SK-N-SH (cell line): ENCODE measurements around the gene EIF4E1B. TPM values are rescaled to one million over a fixed set of nuclear protein-coding genes. Genes with fewer than 3 reads are reported as not detected.

Experiments used
- CTCF ChIA-PET: fragments of 300-600, 350-600 bp; formaldehyde crosslinking; extraction: SDS; loops from one replicate; lab custom pipeline; 2021; lab: Yijun Ruan, JAX
- POLR2A ChIA-PET: fragments of 350-600 bp; sonication (Branson Sonifier 250); formaldehyde crosslinking; extraction: SDS; loops from one replicate; lab custom pipeline; 2020; ENCODE audit warnings: antibody characterized with exemption, inconsistent platforms; lab: Yijun Ruan, JAX
- DNase-seq: peaks from one replicate; pipeline ENCODE4 v3.0.0; 2012
- H2AFZ ChIP-seq: fragments of 200-600 bp; sonication (generic); 2 replicates; pipeline ENCODE4 v1.8.1; 2016; ENCODE audit warnings: antibody characterized with exemption, mild to moderate bottlenecking, low read depth
- H3F3A ChIP-seq: fragments of 200-600 bp; sonication (generic); replicated peaks from 2 replicates; pipeline ENCODE3; 2016; ENCODE audit warnings: antibody characterized with exemption, mild to moderate bottlenecking; ENCODE audit not compliant: insufficient read depth
- H3K27ac ChIP-seq, 2 experiments: fragments of 200-500 bp in 1 of 2; fragments of 200-600 bp in 1 of 2; sonication (Bioruptor generic) in 1 of 2; sonication (generic), shearing (Covaris generic) in 1 of 2; 2 replicates each; pipeline versions ENCODE4 v1.5.1 to v1.6.1; 2014 to 2016; ENCODE audit warnings: low read depth in 2 of 2, inconsistent platforms in 1 of 2, low read length in 1 of 2, mild to moderate bottlenecking in 1 of 2, mixed read lengths in 1 of 2
- H3K27me3 ChIP-seq: fragments of 200-600 bp; sonication (generic), shearing (Covaris generic); 2 replicates; pipeline ENCODE4 v1.6.1; 2016; ENCODE audit warnings: mixed run types; ENCODE audit not compliant: insufficient read depth
- H3K36me3 ChIP-seq, 2 experiments: fragments of 200-500 bp in 1 of 2; fragments of 200-600 bp in 1 of 2; sonication (Bioruptor generic) in 1 of 2; sonication (generic) in 1 of 2; replicated peaks in 1 of 2; 2 replicates each; pipeline versions ENCODE3 to v1.5.1; 2014 to 2016; ENCODE audit warnings: low read length in 1 of 2, mild to moderate bottlenecking in 1 of 2; ENCODE audit not compliant: insufficient read depth in 2 of 2, control insufficient read depth in 1 of 2
- H3K4me1 ChIP-seq, 2 experiments: fragments of 200-500 bp in 1 of 2; fragments of 200-600 bp in 1 of 2; sonication (Bioruptor generic) in 1 of 2; sonication (generic), shearing (Covaris generic) in 1 of 2; 2 replicates each; pipeline versions ENCODE4 v1.5.1 to v1.6.1; 2014 to 2016; ENCODE audit warnings: low read depth in 1 of 2, low read length in 1 of 2, mixed run types in 1 of 2; ENCODE audit not compliant: insufficient read depth in 2 of 2, control insufficient read depth in 1 of 2
- H3K4me2 ChIP-seq: fragments of 200-600 bp; sonication (generic), shearing (Covaris generic); 2 replicates; pipeline ENCODE4 v1.6.1; 2017; ENCODE audit warnings: mixed run types
- H3K4me3 ChIP-seq, 2 experiments: fragments of 200-500 bp in 1 of 2; fragments of 200-600 bp in 1 of 2; sonication (Bioruptor generic) in 1 of 2; sonication (generic), shearing (Covaris generic) in 1 of 2; 2 replicates each; pipeline versions ENCODE4 v1.5.1 to v1.8.1; 2014 to 2016; ENCODE audit warnings: low read depth in 2 of 2, inconsistent platforms in 1 of 2, low read length in 1 of 2, mild to moderate bottlenecking in 1 of 2, mixed read lengths in 1 of 2, moderate library complexity in 1 of 2
- H3K79me2 ChIP-seq: fragments of 200-600 bp; sonication (generic); 2 replicates; pipeline ENCODE4 v1.8.1; 2017; ENCODE audit warnings: mild to moderate bottlenecking; ENCODE audit not compliant: insufficient read depth
- H3K9ac ChIP-seq: fragments of 200-600 bp; sonication (generic); 2 replicates; pipeline ENCODE4 v1.6.1; 2017; ENCODE audit warnings: mixed run types
- H3K9me2 ChIP-seq: fragments of 200-600 bp; sonication (generic); 2 replicates; pipeline ENCODE4 v1.6.1; 2017; ENCODE audit warnings: mixed run types
- H3K9me3 ChIP-seq: fragments of 200-600 bp; sonication (generic); 2 replicates; pipeline ENCODE4 v1.6.1; 2017; ENCODE audit warnings: mixed run types, mild to moderate bottlenecking, moderate library complexity
- H4K20me1 ChIP-seq: fragments of 200-600 bp; sonication (generic); 2 replicates; pipeline ENCODE4 v1.6.1; 2017; ENCODE audit warnings: mild to moderate bottlenecking, mixed run types; ENCODE audit not compliant: insufficient read depth
- ELF1 ChIP-seq: IDR thresholded peaks from 2 replicates; pipeline ENCODE4 v1.4.0; 2012
- EP300 ChIP-seq, 2 experiments: IDR thresholded peaks; 2 replicates each; pipeline versions ENCODE4 v1.4.0 to v1.6.1; 2012; ENCODE audit warnings: borderline replicate concordance in 1 of 2, low read depth in 1 of 2, low read length in 1 of 2
- EZH2phosphoT487 ChIP-seq: fragments of 200-600 bp; sonication (generic); IDR thresholded peaks from 2 replicates; pipeline ENCODE4 v1.6.1; 2017; ENCODE audit warnings: low read depth, mixed run types, mild to moderate bottlenecking, antibody characterized with exemption, moderate library complexity, borderline replicate concordance
- FOSL2 ChIP-seq: IDR thresholded peaks from 2 replicates; pipeline ENCODE4 v1.4.0; 2012; ENCODE audit warnings: low read depth, mild to moderate bottlenecking, moderate library complexity, borderline replicate concordance
- GABPA ChIP-seq: IDR thresholded peaks from 2 replicates; pipeline ENCODE4 v1.4.0; 2012; ENCODE audit warnings: low read depth, mild to moderate bottlenecking
- GATA2 ChIP-seq: sonication (generic); formaldehyde crosslinking; IDR thresholded peaks from 2 replicates; pipeline ENCODE4 v1.5.0; 2020; ENCODE audit warnings: mild to moderate bottlenecking, missing genetic modification reagents
- MXI1 ChIP-seq: IDR thresholded peaks from 2 replicates; pipeline ENCODE4 v1.6.1; 2012; ENCODE audit warnings: mild to moderate bottlenecking, low read depth, low read length, improper control_type of control experiment
- NFIC ChIP-seq: IDR thresholded peaks from 2 replicates; pipeline ENCODE4 v1.4.0; 2012; ENCODE audit warnings: borderline replicate concordance
- NRF1 ChIP-seq: IDR thresholded peaks from 2 replicates; pipeline ENCODE4 v1.6.1; 2012; ENCODE audit warnings: low read depth, mild to moderate bottlenecking, low read length
- RAD21 ChIP-seq: IDR thresholded peaks from 2 replicates; pipeline ENCODE4 v1.6.1; 2012; ENCODE audit warnings: mild to moderate bottlenecking, low read length
- RXRA ChIP-seq: IDR thresholded peaks from 2 replicates; pipeline ENCODE4 v1.4.0; 2012; ENCODE audit warnings: low read depth, mild to moderate bottlenecking, borderline replicate concordance
- TAF1 ChIP-seq: IDR thresholded peaks from 2 replicates; pipeline ENCODE4 v1.6.1; 2012; ENCODE audit warnings: low read depth, mild to moderate bottlenecking, low read length, moderate library complexity, borderline replicate concordance
- TCF12 ChIP-seq: IDR thresholded peaks from 2 replicates; pipeline ENCODE4 v1.4.0; 2012
- USF1 ChIP-seq: IDR thresholded peaks from 2 replicates; pipeline ENCODE4 v1.4.0; 2012; ENCODE audit warnings: low read depth, borderline replicate concordance
- YY1 ChIP-seq: IDR thresholded peaks from 2 replicates; pipeline ENCODE4 v1.4.0; 2012; ENCODE audit warnings: low read depth, mild to moderate bottlenecking
- WGBS: methylation state at CpG from one replicate; pipeline ENCODE4 v1.1.6; 2017; ENCODE audit warnings: low lambda C conversion rate; 5-methylcytosine and 5-hydroxymethylcytosine counted together
- polyA plus RNA-seq, 3 experiments: library from polyadenylated mRNA; depleted of rRNA; stranded (reverse); fragments of >200 nt; gene quantifications; 2 replicates each; pipeline ENCODE4 v1.2.3, GENCODE V29; 2012
- TF ChIP-seq, protein P1 (sequence below): IDR thresholded peaks from 2 replicates; pipeline ENCODE4 v1.4.0; 2012; ENCODE audit warnings: low read depth, borderline replicate concordance
- TF ChIP-seq, protein P2 (sequence below): IDR thresholded peaks from 2 replicates; pipeline ENCODE4; 2012
- TF ChIP-seq, protein P3 (sequence below): IDR thresholded peaks from 2 replicates; pipeline ENCODE4 v1.6.1; 2012; ENCODE audit warnings: mild to moderate bottlenecking, low read depth, low read length, moderate library complexity

Gene EIF4E1B
- polyA plus RNA-seq, 1 of the 3 experiments (the other 2 are of a cell fraction) = not detected

DNA sequence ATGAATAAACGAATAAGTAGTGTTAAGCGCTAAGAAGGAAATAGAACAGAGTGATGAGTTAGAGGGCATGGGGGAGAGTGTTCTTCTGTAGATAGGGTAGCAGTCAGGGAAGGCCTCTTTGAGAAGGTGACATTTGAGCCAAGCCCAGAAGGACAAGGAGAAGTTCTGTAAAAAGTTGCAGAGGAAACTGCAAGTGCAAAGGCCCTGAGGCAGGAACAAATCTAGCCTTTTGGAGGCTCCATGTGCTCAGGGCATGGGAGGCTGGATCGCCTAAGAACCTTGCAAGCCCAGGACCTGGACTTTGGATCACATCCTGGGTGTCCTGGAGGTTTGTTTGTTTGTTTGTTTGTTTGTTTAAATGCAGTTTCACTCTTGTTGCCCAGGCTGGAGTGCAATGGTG, 8.0 kb downstream of the EIF4E1B start:
- DNase-seq = no peak
- ChIA-PET CTCF (interaction anchor here (2.1 kb wide), 1 partner anchor 17 kb away, joined by 6 read pairs; no protein-coding TSS in a partner anchor), POLR2A (interaction anchor here (1.0 kb wide), 1 partner anchor 9 kb away, joined by 3 read pairs; the partner anchor contains the start of gene TSPAN17)
- Histone ChIP-seq H3K36me3 (no peaks in the 10 kb centered on the region), H4K20me1 (no peaks in the 10 kb centered on the region), H2AFZ (no peak overlapping the region), H3K9ac (no peak overlapping the region), H3F3A (no peaks in the 10 kb centered on the region), H3K9me3 (no peaks in the 10 kb centered on the region), H3K9me2 (no peaks in the 10 kb centered on the region), H3K4me3 (no peak overlapping the region), H3K79me2 (no peaks in the 10 kb centered on the region), H3K27me3 (peaks cover 14% of the 10 kb centered on the region; the same call in 1 of the 2 replicates), H3K4me2 (no peak overlapping the region)
- WGBS = 79% methylated on average over 3 of the region's 3 CpGs
- TF ChIP-seq TCF12 = no peak
- TF ChIP-seq RXRA = no peak
- no peak for TF ChIP-seq YY1
- TF ChIP-seq RAD21 = no peak
- no peak for TF ChIP-seq EZH2phosphoT487
- TF ChIP-seq GATA2 = no peak
- TF ChIP-seq, protein P1, sequence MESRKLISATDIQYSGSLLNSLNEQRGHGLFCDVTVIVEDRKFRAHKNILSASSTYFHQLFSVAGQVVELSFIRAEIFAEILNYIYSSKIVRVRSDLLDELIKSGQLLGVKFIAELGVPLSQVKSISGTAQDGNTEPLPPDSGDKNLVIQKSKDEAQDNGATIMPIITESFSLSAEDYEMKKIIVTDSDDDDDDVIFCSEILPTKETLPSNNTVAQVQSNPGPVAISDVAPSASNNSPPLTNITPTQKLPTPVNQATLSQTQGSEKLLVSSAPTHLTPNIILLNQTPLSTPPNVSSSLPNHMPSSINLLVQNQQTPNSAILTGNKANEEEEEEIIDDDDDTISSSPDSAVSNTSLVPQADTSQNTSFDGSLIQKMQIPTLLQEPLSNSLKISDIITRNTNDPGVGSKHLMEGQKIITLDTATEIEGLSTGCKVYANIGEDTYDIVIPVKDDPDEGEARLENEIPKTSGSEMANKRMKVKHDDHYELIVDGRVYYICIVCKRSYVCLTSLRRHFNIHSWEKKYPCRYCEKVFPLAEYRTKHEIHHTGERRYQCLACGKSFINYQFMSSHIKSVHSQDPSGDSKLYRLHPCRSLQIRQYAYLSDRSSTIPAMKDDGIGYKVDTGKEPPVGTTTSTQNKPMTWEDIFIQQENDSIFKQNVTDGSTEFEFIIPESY = no peak
- TF ChIP-seq ELF1 = no peak
- no peak for TF ChIP-seq TAF1
- TF ChIP-seq MXI1 = no peak
- TF ChIP-seq EP300 (IDR thresholded peaks at IDR 0.05; ENCODE audit: borderline replicate concordance in 1 of 2, low read depth in 1 of 2, low read length in 1 of 2) = no peak
- TF ChIP-seq GABPA = no peak
- TF ChIP-seq, protein P2, sequence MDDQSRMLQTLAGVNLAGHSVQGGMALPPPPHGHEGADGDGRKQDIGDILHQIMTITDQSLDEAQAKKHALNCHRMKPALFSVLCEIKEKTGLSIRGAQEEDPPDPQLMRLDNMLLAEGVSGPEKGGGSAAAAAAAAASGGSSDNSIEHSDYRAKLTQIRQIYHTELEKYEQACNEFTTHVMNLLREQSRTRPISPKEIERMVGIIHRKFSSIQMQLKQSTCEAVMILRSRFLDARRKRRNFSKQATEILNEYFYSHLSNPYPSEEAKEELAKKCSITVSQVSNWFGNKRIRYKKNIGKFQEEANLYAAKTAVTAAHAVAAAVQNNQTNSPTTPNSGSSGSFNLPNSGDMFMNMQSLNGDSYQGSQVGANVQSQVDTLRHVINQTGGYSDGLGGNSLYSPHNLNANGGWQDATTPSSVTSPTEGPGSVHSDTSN = no peak
- no peak for TF ChIP-seq NRF1
- TF ChIP-seq, all 33 proteins: peak for 0
- H3K27ac ChIP-seq = no peak overlapping the region
- H3K4me1 ChIP-seq = no peaks in the 10 kb centered on the region; a peak in 1 of 4 replicates

DNA sequence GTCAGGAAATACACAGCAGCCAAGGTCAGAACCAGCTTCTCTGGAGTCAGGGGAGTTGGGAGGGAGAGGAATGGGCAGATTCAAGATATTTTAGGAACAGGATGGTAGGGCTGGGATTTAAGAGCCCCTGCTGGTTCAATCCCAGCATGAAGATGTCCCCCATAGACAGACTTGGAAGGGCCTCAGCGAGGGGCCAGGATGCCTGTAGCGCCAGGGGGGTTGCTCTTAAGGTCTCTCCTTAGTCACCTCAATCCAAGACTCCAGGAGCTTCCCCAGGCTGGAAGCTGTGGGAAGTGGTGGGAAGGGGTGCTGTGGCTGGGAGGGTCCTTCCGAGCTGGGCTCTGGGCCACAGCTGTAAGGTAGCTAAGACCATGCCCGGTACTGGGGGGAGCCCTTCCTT, 8.7 kb downstream of the EIF4E1B start:
- Histone ChIP-seq H3K27me3 (peaks cover 7% of the 10 kb centered on the region; the same call in 1 of the 2 replicates), H3K9me2 (no peaks in the 10 kb centered on the region), H3F3A (no peaks in the 10 kb centered on the region), H3K27ac (no peak overlapping the region), H3K9ac (no peak overlapping the region), H3K79me2 (no peaks in the 10 kb centered on the region), H4K20me1 (no peaks in the 10 kb centered on the region), H3K4me1 (no peaks in the 10 kb centered on the region; a peak in 1 of 4 replicates), H3K36me3 (no peaks in the 10 kb centered on the region), H3K4me2 (no peak overlapping the region), H3K9me3 (no peaks in the 10 kb centered on the region), H3K4me3 (no peak overlapping the region), H2AFZ (no peak overlapping the region)
- no peak for DNase-seq
- CTCF ChIA-PET = interaction anchor here (1.3 to 2.1 kb wide), 4 partner anchors 16 to 22 kb away, joined by 3 to 6 read pairs (median 5); no protein-coding TSS in a partner anchor
- POLR2A ChIA-PET = no interaction called here
- no peak for TF ChIP-seq EP300 (IDR thresholded peaks at IDR 0.05; ENCODE audit: borderline replicate concordance in 1 of 2, low read depth in 1 of 2, low read length in 1 of 2)
- TF ChIP-seq, protein P3, sequence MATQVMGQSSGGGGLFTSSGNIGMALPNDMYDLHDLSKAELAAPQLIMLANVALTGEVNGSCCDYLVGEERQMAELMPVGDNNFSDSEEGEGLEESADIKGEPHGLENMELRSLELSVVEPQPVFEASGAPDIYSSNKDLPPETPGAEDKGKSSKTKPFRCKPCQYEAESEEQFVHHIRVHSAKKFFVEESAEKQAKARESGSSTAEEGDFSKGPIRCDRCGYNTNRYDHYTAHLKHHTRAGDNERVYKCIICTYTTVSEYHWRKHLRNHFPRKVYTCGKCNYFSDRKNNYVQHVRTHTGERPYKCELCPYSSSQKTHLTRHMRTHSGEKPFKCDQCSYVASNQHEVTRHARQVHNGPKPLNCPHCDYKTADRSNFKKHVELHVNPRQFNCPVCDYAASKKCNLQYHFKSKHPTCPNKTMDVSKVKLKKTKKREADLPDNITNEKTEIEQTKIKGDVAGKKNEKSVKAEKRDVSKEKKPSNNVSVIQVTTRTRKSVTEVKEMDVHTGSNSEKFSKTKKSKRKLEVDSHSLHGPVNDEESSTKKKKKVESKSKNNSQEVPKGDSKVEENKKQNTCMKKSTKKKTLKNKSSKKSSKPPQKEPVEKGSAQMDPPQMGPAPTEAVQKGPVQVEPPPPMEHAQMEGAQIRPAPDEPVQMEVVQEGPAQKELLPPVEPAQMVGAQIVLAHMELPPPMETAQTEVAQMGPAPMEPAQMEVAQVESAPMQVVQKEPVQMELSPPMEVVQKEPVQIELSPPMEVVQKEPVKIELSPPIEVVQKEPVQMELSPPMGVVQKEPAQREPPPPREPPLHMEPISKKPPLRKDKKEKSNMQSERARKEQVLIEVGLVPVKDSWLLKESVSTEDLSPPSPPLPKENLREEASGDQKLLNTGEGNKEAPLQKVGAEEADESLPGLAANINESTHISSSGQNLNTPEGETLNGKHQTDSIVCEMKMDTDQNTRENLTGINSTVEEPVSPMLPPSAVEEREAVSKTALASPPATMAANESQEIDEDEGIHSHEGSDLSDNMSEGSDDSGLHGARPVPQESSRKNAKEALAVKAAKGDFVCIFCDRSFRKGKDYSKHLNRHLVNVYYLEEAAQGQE = no peak
- TF ChIP-seq USF1 = no peak
- TF ChIP-seq ELF1 = no peak
- TF ChIP-seq FOSL2 = no peak
- no peak for TF ChIP-seq NRF1
- no peak for TF ChIP-seq NFIC
- no peak for TF ChIP-seq RAD21
- WGBS = 60% methylated on average over 1 of the region's 4 CpGs
